GM19397 (cell line): ENCODE results near the gene CLPTM1L.
"Not testable (repeated sequence)": the region's sequence is repeated elsewhere in the genome, so short reads cannot be mapped to it uniquely, and the experiment has no call there.

Source experiments
- ATAC-seq: cut with Tn5 transposase; IDR thresholded peaks from one replicate; pipeline ENCODE4 v1.9.1; 2021; ENCODE audit warnings: mild to moderate bottlenecking, moderate library complexity; ENCODE audit not compliant: unreplicated experiment

Gene CLPTM1L

GRCh38 chr5:1343315-1343751 lies 1.6 kb downstream of the CLPTM1L start:
- ATAC-seq = no peak

- ATAC-seq = not testable (repeated sequence)
Measured at GRCh38 chr5:1342711-1343110, 2.2 kb downstream of the CLPTM1L start.

GRCh38 chr5:1342268-1342667 lies 2.6 kb downstream of the CLPTM1L start:
- ATAC-seq = no peak

- no peak for ATAC-seq
Measured at GRCh38 chr5:1341863-1342262, 3.0 kb downstream of the CLPTM1L start.

- ATAC-seq = not testable (repeated sequence)
Measured at GRCh38 chr5:1339818-1340210, 5.1 kb downstream of the CLPTM1L start.

GRCh38 chr5:1339139-1339817 lies 5.6 kb downstream of the CLPTM1L start:
- ATAC-seq = not testable (repeated sequence)

- no peak for ATAC-seq
Measured at GRCh38 chr5:1338506-1339070, 6.3 kb downstream of the CLPTM1L start.

- ATAC-seq = no peak
Measured at GRCh38 chr5:1338196-1338490, 6.8 kb downstream of the CLPTM1L start.

- ATAC-seq = no peak
Measured at GRCh38 chr5:1337489-1338195, 7.3 kb downstream of the CLPTM1L start.

GRCh38 chr5:1336749-1337488 lies 8.0 kb downstream of the CLPTM1L start:
- ATAC-seq = no peak

GRCh38 chr5:1336106-1336561 lies 8.8 kb downstream of the CLPTM1L start:
- no peak for ATAC-seq

- ATAC-seq = no peak
Measured at GRCh38 chr5:1335540-1336095, 9.3 kb downstream of the CLPTM1L start.

GRCh38 chr5:1334831-1335539 lies 9.9 kb downstream of the CLPTM1L start:
- no peak for ATAC-seq

- no peak for ATAC-seq
Measured at GRCh38 chr5:1333986-1334385, 10.9 kb downstream of the CLPTM1L start.

- not testable (repeated sequence) for ATAC-seq
Measured at GRCh38 chr5:1333286-1333685, 11.6 kb downstream of the CLPTM1L start.

- ATAC-seq = no peak
Measured at GRCh38 chr5:1332461-1333001, 12.4 kb downstream of the CLPTM1L start.

- ATAC-seq = no peak
Measured at GRCh38 chr5:1331861-1332405, 13.0 kb downstream of the CLPTM1L start.

- ATAC-seq = no peak
Measured at GRCh38 chr5:1330847-1331831, 13.8 kb downstream of the CLPTM1L start.
